Transverse colon (tissue), 4 donors: ENCODE results near the gene OGT.

ENCODE experiments used
- CTCF ChIP-seq, 5 experiments: fragments of 200-600 bp in 3 of 5; fragments of 450-650 bp in 2 of 5; sonication (generic) in 3 of 5; IDR thresholded peaks; 1 replicate in 2 of 5; 2 replicates in 3 of 5; pipeline ENCODE4 v1.5.1; 2016 to 2017; ENCODE audit warnings: antibody characterized with exemption in 5 of 5, inconsistent platforms in 3 of 5, mild to moderate bottlenecking in 2 of 5, moderate library complexity in 1 of 5
- EP300 ChIP-seq: sonication (generic); formaldehyde crosslinking; IDR thresholded peaks from one replicate; pipeline ENCODE4 v1.6.1; 2017; ENCODE audit warnings: antibody characterized with exemption, low read depth
- POLR2A ChIP-seq: fragments of 450-650 bp; IDR thresholded peaks from one replicate; pipeline ENCODE4 v1.6.1; 2016; ENCODE audit warnings: antibody characterized with exemption, mild to moderate bottlenecking, moderate library complexity
- POLR2AphosphoS5 ChIP-seq, 3 donors: sonication (generic); formaldehyde crosslinking; IDR thresholded peaks; one replicate each; pipeline ENCODE4 v1.6.1; 2016; ENCODE audit warnings: antibody characterized with exemption in 3 of 3

- peak; percentile 81 for TF ChIP-seq POLR2A
- no peak for TF ChIP-seq CTCF (IDR thresholded peaks at IDR 0.05)
- no peak for TF ChIP-seq EP300
- peak; percentile 82 to 89 (median 86) for TF ChIP-seq POLR2AphosphoS5 (IDR thresholded peaks at IDR 0.05)
These were observed at the start of gene OGT for GRCh38 chrX:71532753-71533425.
